Natural killer cell (primary cell): ENCODE measurements around the gene POFUT2. TPM values are rescaled to one million over a fixed set of nuclear protein-coding genes. Genes with fewer than 3 reads are reported as not detected.

ENCODE experiments used
- ATAC-seq, 3 donors: fragments of 150-1000 bp in 2 of 3; fragments of 200-7000 bp in 1 of 3; cut with Tn5 transposase; 1 replicate in 1 of 3; 2 replicates in 2 of 3; pipeline ENCODE4 v1.10.0; 2021; ENCODE audit warnings: mild to moderate bottlenecking in 2 of 3, moderate library complexity in 2 of 3
- DNase-seq, 2 donors: peaks; one replicate each; pipeline versions ENCODE4 v3.0.0 to v3.0.0-alpha.2; 2013 to 2021; ENCODE audit warnings: mixed read lengths in 1 of 2
- H3K27ac ChIP-seq: one replicate; pipeline ENCODE4 v1.5.1; 2013; ENCODE audit warnings: mild to moderate bottlenecking, low read length
- H3K27me3 ChIP-seq: one replicate; pipeline ENCODE4 v1.6.1; 2013; ENCODE audit warnings: low read length; ENCODE audit not compliant: control insufficient read depth, insufficient read depth
- H3K36me3 ChIP-seq: one replicate; pipeline ENCODE4 v1.6.1; 2013; ENCODE audit warnings: low read length; ENCODE audit not compliant: control insufficient read depth, insufficient read depth
- H3K4me1 ChIP-seq: one replicate; pipeline ENCODE4 v1.6.1; 2013; ENCODE audit warnings: low read length; ENCODE audit not compliant: control insufficient read depth, insufficient read depth
- H3K4me3 ChIP-seq: one replicate; pipeline ENCODE4 v1.5.1; 2013; ENCODE audit warnings: low read length
- H3K9me3 ChIP-seq: one replicate; pipeline ENCODE4 v1.6.1; 2013; ENCODE audit warnings: low read length; ENCODE audit not compliant: control insufficient read depth, insufficient read depth
- H3K27ac Mint-ChIP-seq, 2 donors: one replicate each; pipeline ENCODE4 v1.8.0; 2022; ENCODE audit warnings: mild to moderate bottlenecking in 2 of 2, mixed read lengths in 2 of 2, moderate library complexity in 1 of 2
- H3K27me3 Mint-ChIP-seq, 2 donors: one replicate each; pipeline ENCODE4 v1.8.0; 2022; ENCODE audit warnings: low read depth in 2 of 2, mixed read lengths in 2 of 2
- H3K36me3 Mint-ChIP-seq: one replicate; pipeline ENCODE4 v1.8.0; 2022; ENCODE audit warnings: mixed read lengths
- H3K4me1 Mint-ChIP-seq, 2 donors: one replicate each; pipeline ENCODE4 v1.8.0; 2022; ENCODE audit warnings: mixed read lengths in 2 of 2
- H3K4me3 Mint-ChIP-seq: one replicate; pipeline ENCODE4 v1.8.0; 2022; ENCODE audit warnings: mild to moderate bottlenecking, moderate library complexity, mixed read lengths
- H3K9me3 Mint-ChIP-seq, 2 donors: one replicate each; pipeline ENCODE4 v1.8.0; 2022; ENCODE audit warnings: mixed read lengths in 2 of 2
- WGBS: methylation state at CpG from one replicate; pipeline ENCODE4 v1.1.7; 2013; ENCODE audit warnings: missing lambda C conversion rate; ENCODE audit not compliant: insufficient coverage; 5-methylcytosine and 5-hydroxymethylcytosine counted together
- intact Hi-C: fragments of 100-400 bp; cut with micrococcal nuclease; formaldehyde crosslinking; loops from one replicate; pipeline ENCODE4 v1.14.2; 2022
- total RNA-seq, 4 donors: library from RNA; stranded (reverse); fragments of 120-200 nt in 1 of 4; gene quantifications; one replicate each; pipeline versions ENCODE4 v1.2.3 to v1.2.4, GENCODE V29; 2013 to 2022
- TF ChIP-seq, protein P1 (sequence below): fragments of 200-600 bp; IDR thresholded peaks from one replicate; pipeline ENCODE4 v1.8.0; 2022; ENCODE audit warnings: antibody characterized with exemption

Gene POFUT2
- total RNA-seq, 3 donors from 2014 or later (not counting 1 experiment from before 2014, with no cell fraction given): 41.4 to 46.0 (median 43.3) TPM

DNA sequence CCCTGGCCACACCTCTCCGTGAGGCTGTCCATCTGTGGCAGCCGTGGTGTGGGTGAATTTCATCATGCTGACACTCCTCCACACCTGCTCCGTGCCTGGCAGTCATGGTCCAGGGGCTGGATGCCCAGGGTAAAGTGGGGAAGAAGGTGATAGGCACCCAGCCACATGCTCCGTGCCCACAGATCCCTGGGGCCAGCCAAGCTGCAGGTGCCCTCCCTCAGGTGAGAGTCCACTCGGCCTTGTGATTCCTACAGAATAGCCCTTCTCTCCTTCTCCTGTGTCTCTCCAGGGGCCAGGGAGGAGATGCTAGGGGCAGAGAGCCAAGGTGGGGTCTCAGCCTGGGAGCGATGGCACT lies 16.8 kb upstream of the POFUT2 start:
- Mint-ChIP-seq H3K4me3 (no peak overlapping the region), H3K9me3 (no peaks in the 10 kb centered on the region), H3K4me1 (peaks cover 0 to 9% of the 10 kb centered on the region in 2 donors), H3K27me3 (peaks cover 0 to 13% of the 10 kb centered on the region in 2 donors), H3K36me3 (no peaks in the 10 kb centered on the region), H3K27ac (peak overlapping the region in 1 of 2 donors; percentile 33)
- H3K27me3 ChIP-seq: no peaks in the 10 kb centered on the region
- WGBS: 86% methylated on average over 6 of the region's 6 CpGs
- H3K27ac ChIP-seq: no peak overlapping the region
- peaks cover 7% of the 10 kb centered on the region for H3K4me1 ChIP-seq
- intact Hi-C loops: no loop called here
- H3K4me3 ChIP-seq: no peak overlapping the region
- TF ChIP-seq, protein P1, sequence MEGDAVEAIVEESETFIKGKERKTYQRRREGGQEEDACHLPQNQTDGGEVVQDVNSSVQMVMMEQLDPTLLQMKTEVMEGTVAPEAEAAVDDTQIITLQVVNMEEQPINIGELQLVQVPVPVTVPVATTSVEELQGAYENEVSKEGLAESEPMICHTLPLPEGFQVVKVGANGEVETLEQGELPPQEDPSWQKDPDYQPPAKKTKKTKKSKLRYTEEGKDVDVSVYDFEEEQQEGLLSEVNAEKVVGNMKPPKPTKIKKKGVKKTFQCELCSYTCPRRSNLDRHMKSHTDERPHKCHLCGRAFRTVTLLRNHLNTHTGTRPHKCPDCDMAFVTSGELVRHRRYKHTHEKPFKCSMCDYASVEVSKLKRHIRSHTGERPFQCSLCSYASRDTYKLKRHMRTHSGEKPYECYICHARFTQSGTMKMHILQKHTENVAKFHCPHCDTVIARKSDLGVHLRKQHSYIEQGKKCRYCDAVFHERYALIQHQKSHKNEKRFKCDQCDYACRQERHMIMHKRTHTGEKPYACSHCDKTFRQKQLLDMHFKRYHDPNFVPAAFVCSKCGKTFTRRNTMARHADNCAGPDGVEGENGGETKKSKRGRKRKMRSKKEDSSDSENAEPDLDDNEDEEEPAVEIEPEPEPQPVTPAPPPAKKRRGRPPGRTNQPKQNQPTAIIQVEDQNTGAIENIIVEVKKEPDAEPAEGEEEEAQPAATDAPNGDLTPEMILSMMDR: no peak
- H3K36me3 ChIP-seq: no peaks in the 10 kb centered on the region
- ATAC-seq: no peak
- no peak for DNase-seq
- H3K9me3 ChIP-seq: no peaks in the 10 kb centered on the region

DNA sequence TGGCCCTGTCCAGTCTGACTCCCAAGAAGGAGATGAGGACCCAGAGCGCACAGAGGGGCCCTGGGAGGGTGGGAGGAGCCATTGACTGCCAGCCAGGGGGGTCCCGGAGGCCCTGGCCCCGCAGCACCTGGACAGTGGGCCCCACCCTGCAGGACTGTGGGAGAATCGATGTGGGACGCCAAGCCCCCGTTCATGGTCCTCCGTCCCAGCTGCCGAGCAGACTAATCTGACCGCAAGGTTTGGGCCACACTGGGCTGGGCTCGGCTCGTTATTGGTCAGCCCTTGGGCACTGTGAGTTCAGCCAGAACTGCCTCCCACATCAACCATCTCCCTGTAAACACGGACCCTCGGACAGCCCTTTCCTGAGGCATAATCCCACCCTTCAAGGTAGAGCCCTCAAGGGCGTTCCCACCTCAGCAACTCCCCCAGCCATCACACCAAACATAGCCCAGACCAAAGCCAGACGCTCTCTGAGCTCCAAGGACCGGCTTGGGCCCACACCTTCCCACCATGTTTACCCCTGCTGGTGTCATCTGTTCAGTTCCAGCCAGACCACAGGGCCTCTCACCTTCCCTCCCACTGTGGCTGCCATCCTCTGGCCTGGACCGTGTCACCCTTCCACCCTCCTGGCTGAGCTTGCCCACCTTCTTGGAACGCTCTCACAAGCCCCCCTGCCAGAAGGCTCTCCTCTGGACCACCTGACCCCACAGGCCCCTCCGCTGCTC lies 16.2 kb upstream of the POFUT2 start:
- peaks cover 7% of the 10 kb centered on the region for H3K4me1 ChIP-seq
- no peaks in the 10 kb centered on the region for H3K9me3 ChIP-seq
- ATAC-seq (no peak), DNase-seq (no peak)
- H3K27me3 ChIP-seq: no peaks in the 10 kb centered on the region
- 89% methylated on average over 19 of the region's 19 CpGs for WGBS
- intact Hi-C loops: no loop called here
- H3K4me3 Mint-ChIP-seq: no peak overlapping the region
- H3K36me3 Mint-ChIP-seq: no peaks in the 10 kb centered on the region
- peak overlapping the region in 1 of 2 donors; percentile 33 for H3K27ac Mint-ChIP-seq
- TF ChIP-seq, protein P1: no peak
- H3K4me3 ChIP-seq: no peak overlapping the region
- H3K27ac ChIP-seq: no peak overlapping the region
- peaks cover 0 to 7% of the 10 kb centered on the region in 2 donors for H3K4me1 Mint-ChIP-seq
- H3K27me3 Mint-ChIP-seq: peaks cover 0 to 12% of the 10 kb centered on the region in 2 donors
- no peaks in the 10 kb centered on the region for H3K36me3 ChIP-seq
- no peaks in the 10 kb centered on the region for H3K9me3 Mint-ChIP-seq

DNA sequence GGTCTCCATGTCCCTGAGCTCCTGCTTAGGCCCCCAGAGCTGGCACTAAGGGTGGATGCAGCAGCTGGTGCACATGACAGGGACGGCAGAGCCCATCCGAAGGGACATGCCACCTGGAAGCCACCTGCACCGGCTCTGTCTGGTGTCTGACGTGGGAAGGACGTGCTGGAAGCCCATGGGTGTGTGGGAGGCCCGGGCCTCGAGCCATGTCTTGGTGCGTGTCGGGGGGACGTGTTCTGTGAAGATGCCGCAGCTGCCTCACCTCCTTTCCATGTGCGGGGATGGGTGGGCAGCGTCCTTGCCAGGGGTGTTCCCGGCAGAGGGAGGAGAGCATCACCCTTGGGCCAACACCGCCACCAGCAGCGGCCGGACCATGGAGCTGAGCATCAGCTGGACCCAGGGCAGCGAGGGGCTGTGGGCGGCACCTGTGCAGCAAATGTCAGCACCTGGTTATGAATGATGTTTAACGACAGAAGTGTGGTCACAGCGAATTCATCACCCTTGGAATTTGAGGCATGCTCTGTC lies 15.5 kb upstream of the POFUT2 start:
- Mint-ChIP-seq H3K4me3 (no peak overlapping the region), H3K36me3 (no peaks in the 10 kb centered on the region), H3K4me1 (peaks cover 0 to 4% of the 10 kb centered on the region in 2 donors), H3K27me3 (peaks cover 0 to 12% of the 10 kb centered on the region in 2 donors), H3K27ac (no peak overlapping the region), H3K9me3 (no peaks in the 10 kb centered on the region)
- Histone ChIP-seq H3K27me3 (no peaks in the 10 kb centered on the region), H3K36me3 (no peaks in the 10 kb centered on the region), H3K27ac (no peak overlapping the region), H3K9me3 (no peaks in the 10 kb centered on the region), H3K4me1 (peaks cover 7% of the 10 kb centered on the region), H3K4me3 (no peak overlapping the region)
- ATAC-seq: no peak
- TF ChIP-seq, protein P1: no peak
- intact Hi-C loops: no loop called here
- 91% methylated on average over 21 of the region's 21 CpGs for WGBS
- DNase-seq: no peak
